PC-3 (cell line): ENCODE data around the gene TMEM14A. TPM values are rescaled to one million over a fixed set of nuclear protein-coding genes. Genes with fewer than 3 reads are reported as not detected.

ENCODE experiments used
- ATAC-seq: fragments of 200-7000 bp; cut with Tn5 transposase; 2 replicates; pipeline ENCODE4 v1.9.1; 2020; ENCODE audit warnings: mild to moderate bottlenecking, moderate library complexity
- BruUV-seq: library from RNA; stranded (reverse); fragments of 400-500 nt; replicated peaks from 2 replicates; lab custom pipeline; 2021; lab: Mats Ljungman, UMichigan
- CTCF ChIA-PET: fragments of 300-600 bp; sonication (Branson Sonifier 250); formaldehyde crosslinking; loops from one replicate; lab custom pipeline; 2022; ENCODE audit warnings: antibody characterized with exemption; lab: Charles Lee
- POLR2A ChIA-PET: fragments of 300-600 bp; sonication (Branson Sonifier 250); formaldehyde crosslinking; loops from one replicate; lab custom pipeline; 2022; ENCODE audit warnings: antibody characterized with exemption; ENCODE audit not compliant: unreplicated experiment; lab: Charles Lee
- DNase-seq: peaks from one replicate; pipeline ENCODE4 v3.0.0-alpha.2; 2015
- H2AFZ ChIP-seq: fragments of 300-600 bp; sonication (generic); 2 replicates; pipeline ENCODE4 v1.6.0; 2016; ENCODE audit warnings: antibody characterized with exemption, low read length
- H3F3A ChIP-seq: fragments of 300-600 bp; sonication (generic); one replicate; pipeline ENCODE4 v1.6.0; 2017; ENCODE audit warnings: antibody characterized with exemption, low read length, control low read depth, mild to moderate bottlenecking; ENCODE audit not compliant: unreplicated experiment
- H3K27ac ChIP-seq: fragments of 300-600 bp; sonication (generic); 2 replicates; pipeline ENCODE4 v1.5.1; 2016; ENCODE audit warnings: mild to moderate bottlenecking, low read length
- H3K27me3 ChIP-seq: fragments of 300-600 bp; sonication (generic); 2 replicates; pipeline ENCODE4 v1.6.1; 2016; ENCODE audit warnings: low read length, mixed read lengths
- H3K36me3 ChIP-seq: fragments of 300-600 bp; sonication (generic); 2 replicates; pipeline ENCODE4 v1.6.1; 2016; ENCODE audit warnings: low read depth, mixed run types, low read length, mixed read lengths
- H3K4me1 ChIP-seq: fragments of 300-600 bp; sonication (generic); 2 replicates; pipeline ENCODE4 v1.5.1; 2016; ENCODE audit warnings: low read length; ENCODE audit not compliant: insufficient read depth
- H3K4me2 ChIP-seq: fragments of 300-600 bp; sonication (generic); 2 replicates; pipeline ENCODE4 v1.6.0; 2016; ENCODE audit warnings: low read length
- H3K4me3 ChIP-seq: fragments of 300-600 bp; sonication (generic); 2 replicates; pipeline ENCODE4 v1.5.1; 2016; ENCODE audit warnings: mild to moderate bottlenecking, low read length, mixed read lengths
- H3K79me2 ChIP-seq: fragments of 300-600 bp; sonication (generic); 2 replicates; pipeline ENCODE4 v1.6.1; 2017; ENCODE audit warnings: low read length, mixed read lengths
- H3K9ac ChIP-seq: fragments of 300-600 bp; sonication (generic); 2 replicates; pipeline ENCODE4 v1.6.0; 2016; ENCODE audit warnings: mild to moderate bottlenecking, low read length
- H3K9me2 ChIP-seq: fragments of 300-600 bp; sonication (generic); replicated peaks from 2 replicates; pipeline ENCODE4 v1.6.1; 2016; ENCODE audit warnings: mixed run types, low read length, mixed read lengths
- H3K9me3 ChIP-seq: fragments of 300-600 bp; sonication (generic); 2 replicates; pipeline ENCODE4 v1.6.1; 2016; ENCODE audit warnings: low read length, mixed read lengths
- H4K20me1 ChIP-seq: fragments of 300-600 bp; sonication (generic); 2 replicates; pipeline ENCODE4 v1.6.1; 2016; ENCODE audit warnings: low read length, mixed read lengths
- CTCF ChIP-seq: fragments of 300-600 bp; sonication (generic); conservative IDR thresholded peaks from 2 replicates; pipeline ENCODE4 v1.5.1; 2017; ENCODE audit warnings: antibody characterized with exemption, low read depth, mild to moderate bottlenecking, low read length
- EZH2 ChIP-seq: fragments of 300-600 bp; sonication (generic); IDR thresholded peaks from one replicate; pipeline ENCODE4 v1.6.1; 2017; ENCODE audit warnings: antibody characterized with exemption, mild to moderate bottlenecking, low read length; ENCODE audit not compliant: unreplicated experiment
- EZH2phosphoT487 ChIP-seq: fragments of 300-600 bp; sonication (generic); IDR thresholded peaks from 2 replicates; pipeline ENCODE4 v1.6.1; 2018; ENCODE audit warnings: mild to moderate bottlenecking, antibody characterized with exemption, low read length, borderline replicate concordance
- intact Hi-C: fragments of 100-400 bp; cut with micrococcal nuclease; formaldehyde crosslinking; loops from 2 replicates; pipeline ENCODE4 v1.9.0; 2023
- total RNA-seq: library from RNA; depleted of rRNA; stranded (reverse); fragments of >200 nt; gene quantifications from 2 replicates; pipeline ENCODE4 v1.2.3, GENCODE V29; 2014

Gene TMEM14A
- total RNA-seq, 1 experiment from 2014 or later: 65.4 TPM

- no peaks in the 10 kb centered on the region for H3K36me3 ChIP-seq
- CTCF ChIA-PET: no interaction called here
- no peaks in the 10 kb centered on the region for H3K27me3 ChIP-seq
- H4K20me1 ChIP-seq: no peaks in the 10 kb centered on the region
- no TSS peak for BruUV-seq
- no peak for ATAC-seq
- peak; percentile 23 for DNase-seq
- H3K27ac ChIP-seq: no peak overlapping the region
- H2AFZ ChIP-seq: no peak overlapping the region
- no peaks in the 10 kb centered on the region for H3K4me1 ChIP-seq
- no peak for TF ChIP-seq EZH2
- no peak for TF ChIP-seq CTCF
- TF ChIP-seq EZH2phosphoT487: no peak
- intact Hi-C loops: no loop called here
- no peak overlapping the region for H3K4me2 ChIP-seq
- no peak overlapping the region for H3K4me3 ChIP-seq
- no peaks in the 10 kb centered on the region for H3F3A ChIP-seq
- POLR2A ChIA-PET: no interaction called here
- H3K79me2 ChIP-seq: no peaks in the 10 kb centered on the region
- no peaks in the 10 kb centered on the region for H3K9me2 ChIP-seq
- no peaks in the 10 kb centered on the region for H3K9me3 ChIP-seq
- H3K9ac ChIP-seq: no peak overlapping the region
These were observed 47.6 kb downstream of the TMEM14A start for GRCh38 chr6:52718550-52718949.

- CTCF ChIA-PET: no interaction called here
These were observed 49.4 kb downstream of the TMEM14A start for GRCh38 chr6:52720321-52720720.

More at GRCh38 chr6:52720321-52720720, 49.4 kb downstream of the TMEM14A start:
- H3K4me3 ChIP-seq: no peak overlapping the region
- no peaks in the 10 kb centered on the region for H3K36me3 ChIP-seq
- H4K20me1 ChIP-seq: no peaks in the 10 kb centered on the region
- POLR2A ChIA-PET: no interaction called here
- no peak for TF ChIP-seq CTCF
- no peak for TF ChIP-seq EZH2
- no peak for TF ChIP-seq EZH2phosphoT487
- no peaks in the 10 kb centered on the region for H3K27me3 ChIP-seq
- intact Hi-C loops: loop anchor here (10.0 kb wide), 1 partner anchor 164 kb away; no protein-coding TSS in a partner anchor
- H2AFZ ChIP-seq: no peak overlapping the region
- H3K4me1 ChIP-seq: peaks cover 16% of the 10 kb centered on the region
- H3K27ac ChIP-seq: no peak overlapping the region
- DNase-seq (no peak), ATAC-seq (no peak)
- peaks cover 9% of the 10 kb centered on the region for H3F3A ChIP-seq
- no peak overlapping the region for H3K9ac ChIP-seq
- no TSS peak for BruUV-seq
- H3K79me2 ChIP-seq: no peaks in the 10 kb centered on the region
- H3K4me2 ChIP-seq: no peak overlapping the region
- no peaks in the 10 kb centered on the region for H3K9me2 ChIP-seq
- no peaks in the 10 kb centered on the region for H3K9me3 ChIP-seq
